Hematopoietic multipotent progenitor cell treated with erythropoietin and hydrocortisone succinate and interleukin-3 and kit ligand, for 15 days (in vitro differentiated cells): ENCODE data around the gene CAPZB.
"Not testable (repeated sequence)": the region's sequence is repeated elsewhere in the genome, so short reads cannot be mapped to it uniquely, and the experiment has no call there.

Experiments
- DNase-seq: peaks from one replicate; pipeline ENCODE4 v3.0.0-alpha.2; 2015; ENCODE audit warnings: low spot score

Gene CAPZB

DNA sequence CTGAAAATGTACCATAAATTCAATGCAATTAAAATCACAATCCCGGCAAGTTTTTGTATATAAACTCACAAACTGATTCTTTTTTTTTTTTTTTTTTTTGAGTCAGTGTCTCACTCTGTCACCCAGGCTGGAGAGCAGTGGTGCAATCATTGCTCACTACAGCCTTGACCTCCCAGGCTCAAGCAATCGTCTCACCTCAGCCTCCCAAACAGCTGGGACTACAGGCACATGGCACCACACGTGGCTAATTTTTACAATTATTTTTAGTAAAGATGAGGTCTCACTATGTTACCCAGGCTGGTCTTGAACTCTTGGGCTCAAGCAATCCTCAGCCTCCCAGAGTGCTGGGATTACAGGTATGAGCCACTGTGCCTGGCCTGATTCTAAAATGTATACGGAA is 12.1 kb upstream of the CAPZB start:
- DNase-seq = not testable (repeated sequence)

DNA sequence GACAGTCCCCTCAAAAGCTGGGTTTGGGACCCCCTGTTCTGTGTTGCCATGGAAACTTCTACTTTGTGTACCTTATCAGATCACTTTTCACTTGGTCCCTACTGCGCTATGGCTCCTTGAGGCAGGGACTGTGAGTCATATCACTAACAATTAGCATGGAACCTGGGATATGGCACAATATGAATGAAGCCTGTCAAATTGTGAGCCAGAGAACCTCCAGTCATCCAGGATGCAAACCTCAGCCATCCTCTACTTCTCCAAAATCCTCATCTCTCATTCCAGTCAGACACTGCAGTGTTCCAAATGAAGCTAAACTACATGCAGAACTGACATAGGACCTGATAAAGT is 11.2 kb upstream of the CAPZB start:
- DNase-seq = no peak

DNA sequence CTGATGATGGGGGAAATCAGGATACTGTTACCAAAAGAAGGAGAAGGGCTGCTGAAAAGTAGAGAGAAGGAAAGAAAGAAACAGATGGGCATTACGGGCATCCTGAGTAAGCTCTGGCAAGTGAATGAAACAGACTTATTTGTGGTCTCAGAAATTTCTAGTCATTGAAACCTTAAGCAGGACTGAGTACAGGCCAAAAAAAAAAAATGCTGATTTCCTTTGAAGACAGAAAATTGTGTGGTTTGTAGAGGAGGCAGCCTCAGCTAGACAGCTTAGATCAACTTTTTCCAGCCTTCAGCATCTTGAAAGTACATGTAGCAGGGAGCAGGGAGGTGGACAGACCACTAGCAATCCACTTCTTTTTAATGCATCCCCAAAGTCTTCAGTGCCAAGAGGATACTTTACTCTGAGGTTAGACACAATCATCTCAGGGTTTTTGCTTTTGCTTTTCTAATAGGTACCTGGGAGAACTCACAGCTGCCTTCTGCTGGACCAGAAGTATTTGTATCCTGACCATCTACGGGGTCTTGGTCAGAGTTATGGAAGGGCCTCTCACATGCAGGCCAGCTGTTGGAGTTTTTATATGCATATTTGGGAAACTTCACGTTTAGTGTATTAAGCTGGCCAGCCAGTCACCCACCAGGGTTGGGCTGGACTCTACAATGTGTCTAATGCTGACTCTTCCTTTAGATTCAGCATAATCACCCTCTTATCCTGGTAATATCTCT is 10.6 kb upstream of the CAPZB start:
- DNase-seq = no peak

DNA sequence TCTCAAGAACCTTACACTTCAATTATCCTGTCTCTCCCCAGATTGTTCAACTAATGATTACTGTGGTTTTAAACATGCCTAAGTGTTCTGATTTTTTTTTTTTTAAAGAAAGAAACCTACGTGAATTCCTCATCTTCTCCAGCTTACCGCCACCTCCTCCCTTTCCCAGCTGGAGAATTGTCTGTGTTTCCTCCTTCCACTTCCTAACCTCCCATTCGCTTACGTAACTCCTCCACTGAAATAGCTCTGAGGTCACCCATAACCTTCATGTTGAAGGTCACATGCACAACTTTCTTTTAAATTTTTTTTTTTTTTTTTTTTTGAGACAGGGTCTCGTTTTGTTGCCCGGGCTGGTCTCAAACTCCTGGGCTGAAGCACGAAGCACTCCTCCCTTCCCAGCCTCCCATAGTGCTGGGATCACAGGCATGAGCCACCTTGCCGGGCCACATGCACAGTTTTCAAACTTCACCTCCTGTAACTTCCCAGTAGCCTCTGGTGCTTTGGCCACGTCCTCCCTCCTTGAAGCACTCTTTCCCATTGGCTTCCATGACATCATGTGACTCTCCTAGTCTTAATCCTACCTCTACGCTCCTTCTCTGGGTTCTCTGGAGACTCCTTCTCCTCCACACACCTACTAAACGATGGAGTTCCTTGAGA is 9.8 kb upstream of the CAPZB start:
- DNase-seq = no peak

DNA sequence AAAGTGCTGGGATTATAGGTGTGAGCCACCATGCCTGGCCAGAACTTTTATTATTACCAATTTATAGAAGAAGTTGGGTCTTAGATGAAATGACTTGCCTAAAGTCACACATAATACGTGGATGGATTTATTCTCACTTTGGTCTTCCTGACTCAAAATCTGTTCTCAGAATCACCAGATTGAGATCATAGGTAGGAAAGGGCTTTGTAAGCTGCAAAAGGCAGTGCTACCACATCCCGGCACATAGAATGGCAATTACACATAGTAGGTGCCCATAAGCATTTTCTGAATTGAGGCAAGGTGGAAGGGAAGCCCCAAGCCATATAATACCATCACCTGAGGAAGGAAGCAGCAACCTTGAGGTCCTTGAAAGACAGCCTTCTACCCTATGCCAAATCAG is 8.2 kb upstream of the CAPZB start:
- DNase-seq = no peak

DNA sequence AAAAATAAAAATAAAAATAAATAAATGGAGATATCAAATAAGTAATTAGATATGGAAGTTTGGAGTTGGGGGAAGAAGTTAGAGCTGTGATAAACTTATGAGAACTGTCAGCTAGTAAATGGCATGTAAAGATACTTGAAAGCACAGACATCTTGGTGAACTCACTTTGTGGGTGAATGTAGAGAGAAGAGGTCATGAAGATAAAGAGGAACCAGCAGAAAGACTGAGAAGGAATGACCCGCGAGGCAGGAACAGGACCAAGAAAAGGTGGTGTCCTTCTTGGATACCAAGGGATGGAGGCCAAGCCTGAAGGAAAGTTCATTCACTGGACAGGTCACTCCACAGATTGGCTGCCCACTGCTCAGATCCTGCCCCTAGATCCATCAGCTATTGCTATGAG is 4.7 kb upstream of the CAPZB start:
- DNase-seq = no peak

DNA sequence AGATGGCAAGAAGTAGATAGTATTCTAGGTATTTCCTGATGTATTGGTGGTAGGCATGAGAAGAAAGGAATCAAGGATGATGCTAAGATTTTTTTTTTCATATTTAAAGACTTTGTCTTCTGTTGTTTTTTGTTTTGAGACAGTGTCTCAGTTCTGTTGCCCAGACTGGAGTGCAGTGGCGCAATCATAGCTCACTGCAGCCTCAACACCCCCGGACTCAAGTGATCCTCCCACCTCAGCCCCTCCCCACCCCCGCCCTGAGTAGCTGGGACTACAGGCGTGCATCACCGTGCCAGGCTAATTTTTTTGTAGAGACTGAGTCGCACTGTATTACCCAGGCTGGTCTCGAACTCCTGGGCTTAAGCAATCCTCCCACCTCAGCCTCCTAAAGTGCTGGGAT is 2.8 kb upstream of the CAPZB start:
- DNase-seq = no peak

DNA sequence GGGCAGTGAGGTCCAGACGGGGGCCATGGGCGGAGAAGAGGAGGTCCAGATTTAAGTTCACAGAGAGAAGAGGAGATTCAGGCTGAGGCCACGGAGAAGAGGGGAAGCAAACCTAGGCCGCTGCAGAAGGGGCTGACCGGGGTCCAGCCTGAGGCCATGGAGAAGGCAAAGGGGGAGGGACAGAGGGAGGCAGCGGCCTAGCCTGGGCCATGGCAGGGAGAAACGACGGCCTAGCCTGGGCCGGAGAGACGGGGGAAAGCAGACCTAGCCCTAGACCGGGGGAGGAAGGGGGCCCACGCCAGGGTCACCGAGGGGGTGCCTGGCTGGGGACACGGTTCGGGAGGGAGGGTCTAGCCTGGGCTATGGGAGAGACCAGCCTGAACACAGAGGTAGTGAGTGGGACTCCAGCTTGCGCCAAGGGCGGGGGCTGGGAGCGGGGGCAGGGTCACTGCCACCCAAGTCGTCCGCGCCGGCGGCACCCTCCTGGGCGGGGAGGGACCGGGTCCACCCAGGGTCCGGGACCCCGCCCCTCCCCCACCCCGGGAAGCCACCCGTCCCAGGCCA is 459 bp downstream of the CAPZB start:
- no peak for DNase-seq

DNA sequence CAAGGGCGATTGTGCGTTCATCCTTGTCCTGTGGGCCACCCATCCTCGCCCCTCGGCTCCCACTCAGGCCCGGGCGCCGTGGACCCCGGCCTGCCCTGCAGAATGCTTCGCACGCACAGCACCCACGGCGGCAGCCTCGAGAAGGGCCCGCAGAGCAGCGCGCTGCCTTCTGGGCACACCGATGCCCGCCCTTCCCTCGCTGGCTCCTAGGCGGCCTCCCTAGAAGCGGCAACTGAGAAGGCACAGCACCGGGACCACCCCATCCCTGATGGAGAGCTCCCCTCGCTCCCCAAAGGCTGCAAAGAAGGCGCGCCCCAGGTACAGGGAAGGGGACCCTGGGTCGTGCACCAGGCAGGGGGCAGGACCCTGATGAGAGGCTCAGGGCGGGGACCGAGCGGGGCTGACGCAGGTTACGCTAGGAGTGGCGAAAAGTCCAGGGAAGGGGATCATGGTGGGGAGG is 971 bp downstream of the CAPZB start:
- DNase-seq = no peak

DNA sequence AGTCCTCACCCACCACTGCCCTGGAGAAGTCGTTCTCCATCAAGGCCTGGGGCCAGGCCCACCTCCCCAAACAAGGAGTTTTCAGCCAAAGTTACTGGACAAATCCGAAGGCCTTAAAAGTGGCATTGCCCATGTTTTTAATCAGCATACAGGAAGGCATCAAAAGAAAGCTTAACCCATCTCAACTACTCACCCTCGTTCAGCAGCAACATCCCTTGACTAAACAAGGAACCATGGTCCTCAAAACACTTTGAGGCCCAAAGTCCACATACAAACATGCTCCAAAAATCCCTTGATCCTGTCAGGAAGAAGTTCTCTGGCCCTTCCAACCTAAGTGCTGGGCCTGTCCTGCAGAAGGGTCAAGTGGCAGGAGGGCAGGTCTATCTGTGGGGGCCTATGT is 1.6 kb downstream of the CAPZB start:
- DNase-seq = no peak

DNA sequence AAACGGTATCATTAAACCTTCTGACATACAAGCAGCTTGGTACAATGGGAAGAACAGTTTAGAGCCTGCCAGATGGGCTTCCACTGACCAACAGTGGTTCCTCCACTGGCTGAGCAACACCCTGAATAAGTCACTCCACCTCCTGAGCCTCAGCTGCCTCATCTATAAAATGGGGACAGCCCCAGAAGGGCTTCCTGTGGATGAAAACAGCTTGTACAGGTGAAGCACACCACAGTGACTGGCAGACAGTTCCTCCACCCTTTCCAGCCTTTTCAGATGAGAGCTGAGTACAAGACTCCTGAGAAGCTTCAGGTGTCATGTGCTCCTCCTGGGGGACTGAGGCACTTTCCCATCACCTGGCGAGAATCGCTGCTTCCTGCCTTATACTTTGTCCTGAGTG is 2.1 kb downstream of the CAPZB start:
- DNase-seq = no peak

DNA sequence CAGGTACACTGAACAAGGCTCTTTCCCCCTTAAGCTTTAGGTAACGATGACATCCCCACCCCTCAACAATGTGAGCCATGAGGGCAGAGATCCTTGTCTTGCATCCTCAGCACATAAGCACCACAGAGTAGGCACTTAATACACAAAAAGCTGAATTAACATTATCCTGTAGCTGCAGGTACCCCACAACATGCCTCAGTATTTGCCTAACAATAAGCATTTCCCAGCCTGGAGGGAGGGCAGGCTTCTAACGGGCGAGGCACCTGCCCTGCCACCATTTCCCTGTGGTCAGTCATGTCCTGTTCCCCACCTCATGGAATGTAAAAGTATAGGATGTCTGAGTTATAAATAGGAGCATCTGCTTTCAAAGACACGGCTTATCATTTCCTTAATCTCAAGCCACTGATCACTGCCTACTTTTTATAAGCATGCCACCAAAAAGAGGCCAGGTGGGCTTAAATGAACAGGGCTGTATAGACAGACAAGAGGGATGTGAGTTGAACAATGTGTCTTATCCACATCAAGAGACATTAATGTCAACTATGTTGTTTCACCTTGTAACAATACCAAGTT is 3.4 kb downstream of the CAPZB start:
- DNase-seq = no peak

DNA sequence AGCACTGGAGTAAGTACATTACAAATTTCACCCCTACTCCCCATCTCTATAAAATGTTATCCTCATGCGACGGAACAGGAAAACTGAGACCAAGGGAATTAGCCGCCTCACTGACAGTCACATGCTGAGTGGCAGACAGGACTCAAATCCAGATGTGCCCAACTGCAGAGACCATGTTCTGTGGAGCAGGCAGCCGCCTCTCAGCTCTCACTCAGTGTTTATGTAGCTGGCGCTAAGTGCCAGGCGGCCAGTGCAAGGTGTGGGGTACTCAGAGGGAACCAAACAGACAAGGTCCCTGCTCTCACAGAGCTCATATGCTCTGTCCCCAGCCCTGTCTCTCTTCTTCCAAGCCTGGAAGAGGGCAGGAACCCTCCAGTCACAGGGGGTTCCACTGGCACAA is 5.1 kb downstream of the CAPZB start:
- DNase-seq = no peak

DNA sequence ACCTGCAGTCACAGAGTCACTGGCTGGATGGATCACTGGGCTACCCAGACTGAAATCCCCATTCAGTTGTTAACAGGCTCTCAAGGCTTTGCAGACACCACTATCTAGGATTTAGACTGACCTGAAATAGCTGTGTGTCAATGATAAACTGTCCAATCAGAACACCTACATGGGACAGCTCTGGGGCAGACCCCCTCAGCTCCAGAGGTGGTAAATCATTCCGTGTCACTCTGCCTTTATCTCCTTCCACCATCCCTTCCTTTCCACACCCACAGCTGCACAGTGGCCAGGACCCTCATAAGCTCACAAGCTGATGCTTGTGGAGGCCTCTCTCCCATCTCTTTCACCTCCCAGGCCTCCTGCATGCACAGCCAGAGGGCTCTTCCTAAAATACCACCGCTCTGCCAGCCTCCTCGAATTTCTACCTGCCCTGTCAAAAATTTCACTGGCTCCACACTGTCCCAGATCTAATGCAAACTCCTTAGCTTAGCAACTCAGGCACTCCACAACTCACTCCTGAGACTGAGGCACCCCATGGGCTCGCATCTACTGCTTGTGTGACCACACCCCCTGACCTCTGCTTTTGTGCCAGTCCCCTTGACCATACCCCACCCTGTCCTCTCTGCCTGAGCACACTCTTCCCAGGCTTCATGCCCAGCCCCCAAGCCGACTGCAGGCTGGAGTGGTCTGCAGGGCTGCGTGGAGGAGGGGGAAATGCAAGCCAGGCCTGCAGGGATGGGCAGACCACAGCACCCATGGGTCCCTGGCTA is 5.8 kb downstream of the CAPZB start:
- no peak for DNase-seq

DNA sequence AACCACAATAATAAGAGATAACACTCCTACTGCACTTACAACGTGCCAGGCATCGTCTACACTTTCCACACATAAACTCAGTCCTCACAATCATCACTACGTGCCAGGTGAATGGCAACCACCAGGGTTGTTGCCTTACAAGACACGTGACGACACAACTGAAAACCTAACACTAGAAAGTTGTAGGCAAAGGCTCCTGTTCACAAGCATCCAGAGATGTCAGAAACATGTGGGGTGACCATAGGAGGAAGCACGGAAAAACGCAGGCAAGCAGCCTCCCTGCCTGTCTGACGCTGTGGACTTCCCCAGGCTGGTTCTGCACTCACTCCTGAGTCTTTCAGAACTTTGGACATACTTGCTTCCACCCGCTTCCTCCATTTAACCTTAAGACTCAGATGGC is 7.0 kb downstream of the CAPZB start:
- DNase-seq = no peak

DNA sequence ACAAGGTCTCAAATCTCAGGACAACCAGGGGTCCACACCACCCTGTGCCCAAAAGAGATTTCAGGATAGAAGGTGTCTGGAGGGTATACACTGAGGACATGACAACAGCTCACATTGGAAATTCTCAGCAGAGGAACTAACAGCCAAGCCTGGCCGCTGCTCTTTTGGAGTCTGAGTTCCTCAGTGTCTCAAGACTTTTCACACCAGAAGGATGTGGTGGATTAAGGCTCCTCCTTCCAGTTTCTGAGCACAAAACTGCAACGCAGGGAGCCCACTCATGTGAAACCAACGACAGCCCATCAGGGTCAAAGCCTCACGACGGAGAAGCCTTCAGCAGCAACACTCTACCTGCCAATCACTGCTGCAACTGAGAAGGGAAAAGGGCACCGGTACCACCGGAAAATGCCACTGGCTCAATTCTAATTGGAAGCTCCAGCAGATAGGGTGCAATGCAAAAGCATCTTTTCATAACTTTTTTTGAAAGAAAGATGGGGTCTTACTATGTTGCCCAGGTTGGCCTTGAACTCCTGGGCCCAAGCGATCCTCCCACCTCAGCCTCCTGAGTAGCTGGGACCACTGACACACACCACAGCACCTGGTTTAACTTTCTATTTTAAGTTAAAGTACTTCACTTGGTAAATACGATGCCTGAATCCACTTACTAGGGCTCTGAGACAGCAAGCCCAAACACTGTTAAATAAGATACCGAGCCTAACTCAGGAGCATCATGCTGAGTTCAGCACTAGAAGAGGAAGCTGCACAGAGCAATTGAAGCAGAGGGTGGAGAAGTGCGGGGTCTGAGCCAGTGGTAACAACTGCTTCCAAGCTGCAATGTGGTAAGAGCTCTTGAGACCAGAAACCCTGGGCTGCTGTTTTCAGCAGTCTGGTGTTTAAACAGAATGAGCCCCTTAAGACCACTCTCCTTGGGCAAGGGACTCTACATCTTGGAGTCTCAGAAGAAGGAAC is 7.8 kb downstream of the CAPZB start:
- DNase-seq = no peak

DNA sequence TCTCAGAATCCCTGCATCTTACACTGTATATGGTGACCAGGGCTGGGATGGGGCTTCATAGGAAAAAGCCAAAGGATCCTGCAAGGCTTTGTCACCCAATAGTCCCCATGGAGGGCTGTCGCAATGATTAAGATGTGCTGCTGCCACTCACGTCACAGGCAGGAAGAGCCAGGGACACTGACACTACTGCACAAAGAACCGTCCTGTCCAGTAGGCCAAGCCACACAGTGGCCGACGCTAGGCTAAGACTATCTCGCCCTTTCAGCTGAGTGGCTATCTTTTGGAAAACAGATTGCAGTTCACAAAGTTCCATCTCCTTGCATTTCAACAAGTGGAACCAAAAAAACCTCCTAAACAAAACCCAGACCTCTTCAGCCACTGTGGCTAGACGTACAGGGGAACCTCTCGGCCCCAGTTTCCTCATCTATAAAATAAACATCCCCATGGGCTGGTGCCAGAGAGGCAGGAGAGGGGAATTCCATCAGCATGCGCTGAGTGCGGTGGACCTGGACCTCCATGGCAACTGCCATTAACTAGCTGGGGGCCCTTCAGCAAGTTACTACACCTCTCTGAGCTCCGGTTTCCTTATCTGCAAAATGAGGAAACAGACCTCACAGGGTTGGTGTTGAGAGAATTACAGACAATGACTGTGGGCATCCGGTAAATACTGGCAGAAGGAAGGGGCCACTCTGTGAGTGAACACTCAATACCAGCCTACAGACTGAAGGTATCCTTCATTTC is 8.7 kb downstream of the CAPZB start:
- peak; percentile 43 for DNase-seq

DNA sequence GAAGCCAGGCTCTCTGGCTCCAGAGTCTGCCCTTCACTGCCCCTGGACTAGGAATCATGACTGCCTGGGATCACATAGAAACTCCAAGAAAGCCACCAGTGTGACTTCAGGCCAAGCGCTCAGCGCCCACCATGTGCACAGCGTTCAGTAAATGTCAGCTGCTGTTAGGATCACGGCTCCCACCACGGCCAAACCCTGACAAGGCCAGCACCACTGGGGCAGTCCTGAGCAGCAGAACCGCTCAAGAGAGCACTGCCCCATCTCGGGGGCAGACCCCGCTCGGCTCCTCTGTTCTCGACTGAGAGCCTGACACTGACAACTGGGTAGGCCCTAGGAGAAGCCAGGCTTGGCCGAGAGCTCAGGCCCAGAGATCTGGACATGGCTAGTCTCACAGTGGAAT is 10.0 kb downstream of the CAPZB start:
- no peak for DNase-seq

DNA sequence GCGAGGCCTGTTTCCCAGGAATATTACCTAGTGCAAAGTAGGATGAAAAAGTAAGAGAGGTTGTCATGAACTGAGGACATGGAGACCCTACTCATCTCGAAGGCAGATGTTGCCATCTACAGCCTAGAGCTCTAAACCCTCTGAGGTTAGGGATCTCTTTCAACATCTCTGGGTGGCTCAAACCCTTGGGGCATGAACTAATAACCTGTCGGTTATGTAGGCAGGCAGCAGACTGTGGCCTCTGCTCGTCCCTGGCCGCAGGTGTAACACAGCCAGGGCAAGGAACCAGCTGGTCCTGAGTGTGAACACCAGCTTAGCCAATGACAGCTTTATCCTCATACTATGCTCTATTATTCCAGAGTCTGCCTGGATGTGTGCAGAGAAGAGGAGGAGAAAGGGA is 13.2 kb downstream of the CAPZB start:
- DNase-seq = no peak

DNA sequence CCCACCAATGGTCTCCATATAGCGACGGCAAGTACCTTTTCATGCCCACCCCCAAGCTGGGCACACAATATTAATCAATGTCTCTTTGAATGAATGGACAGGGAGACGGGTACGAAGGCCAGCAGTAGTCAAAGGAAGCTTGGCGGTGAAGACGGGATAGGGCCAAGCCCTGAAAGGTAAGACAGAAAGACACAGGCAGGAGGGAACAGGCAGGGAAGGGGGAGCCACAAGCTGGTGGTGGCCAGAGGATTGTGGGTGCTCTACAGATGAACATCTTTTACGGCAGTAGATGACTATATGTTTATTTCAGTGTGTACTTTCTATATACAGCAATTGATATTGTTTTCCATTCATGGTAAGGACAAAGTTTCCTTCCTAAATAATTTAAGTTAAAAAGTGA is 16.3 kb downstream of the CAPZB start:
- no peak for DNase-seq
